ENCODE results near the gene GMFB. TPM values are rescaled to one million over a fixed set of nuclear protein-coding genes. Genes with fewer than 3 reads are reported as not detected.
"Not testable (repeated sequence)": the region's sequence is repeated elsewhere in the genome, so short reads cannot be mapped to it uniquely, and the experiment has no call there.

Gene GMFB
- total RNA-seq, 2 experiments from 2014 or later: 45.7 to 82.2 TPM

DNA sequence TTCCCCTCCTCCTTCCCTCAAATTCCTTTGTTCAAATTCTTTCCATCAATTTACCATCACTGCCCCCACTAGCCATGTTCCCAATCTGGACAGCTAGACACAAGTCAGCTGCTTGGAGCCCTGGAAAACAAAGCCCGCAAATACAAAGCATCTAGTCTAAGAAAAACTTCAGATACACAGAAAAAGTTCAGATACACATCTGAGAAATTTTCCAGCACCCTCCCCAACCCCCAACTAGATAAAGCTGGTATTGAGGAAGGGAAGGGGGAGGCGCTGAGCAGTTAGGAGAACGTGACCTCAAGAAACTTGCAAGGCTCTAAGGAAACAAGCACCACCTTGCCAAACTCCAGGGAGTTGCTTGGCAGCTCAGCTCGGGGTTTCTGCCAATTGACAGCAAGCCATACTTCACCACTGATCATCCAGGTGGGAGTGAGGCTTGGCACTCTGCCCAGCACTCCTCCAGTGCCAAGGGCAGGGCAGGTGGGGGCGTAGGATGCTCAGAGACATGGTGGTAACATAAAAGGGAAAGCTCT is 42.6 kb downstream of the GMFB start:
- H2AFZ ChIP-seq (ENCODE audit: low read length): no peak overlapping the region
- H3K4me2 ChIP-seq (ENCODE audit: low read length): no peak overlapping the region
- H4K20me1 ChIP-seq (ENCODE audit: insufficient read depth, low read length): no peaks in the 10 kb centered on the region
- no peaks in the 10 kb centered on the region; the same call in 1 of the 2 replicates for H3K9me2 ChIP-seq (ENCODE audit: insufficient read depth, low read length)
- peaks cover 7% of the 10 kb centered on the region for H3K4me1 ChIP-seq (ENCODE audit: insufficient read depth, low read length, poor library complexity, severe bottlenecking)
- no peak for TF ChIP-seq EZH2phosphoT487 (IDR thresholded peaks at IDR 0.05; ENCODE audit: borderline replicate concordance, low read depth, low read length)
- TF ChIP-seq, protein P1, sequence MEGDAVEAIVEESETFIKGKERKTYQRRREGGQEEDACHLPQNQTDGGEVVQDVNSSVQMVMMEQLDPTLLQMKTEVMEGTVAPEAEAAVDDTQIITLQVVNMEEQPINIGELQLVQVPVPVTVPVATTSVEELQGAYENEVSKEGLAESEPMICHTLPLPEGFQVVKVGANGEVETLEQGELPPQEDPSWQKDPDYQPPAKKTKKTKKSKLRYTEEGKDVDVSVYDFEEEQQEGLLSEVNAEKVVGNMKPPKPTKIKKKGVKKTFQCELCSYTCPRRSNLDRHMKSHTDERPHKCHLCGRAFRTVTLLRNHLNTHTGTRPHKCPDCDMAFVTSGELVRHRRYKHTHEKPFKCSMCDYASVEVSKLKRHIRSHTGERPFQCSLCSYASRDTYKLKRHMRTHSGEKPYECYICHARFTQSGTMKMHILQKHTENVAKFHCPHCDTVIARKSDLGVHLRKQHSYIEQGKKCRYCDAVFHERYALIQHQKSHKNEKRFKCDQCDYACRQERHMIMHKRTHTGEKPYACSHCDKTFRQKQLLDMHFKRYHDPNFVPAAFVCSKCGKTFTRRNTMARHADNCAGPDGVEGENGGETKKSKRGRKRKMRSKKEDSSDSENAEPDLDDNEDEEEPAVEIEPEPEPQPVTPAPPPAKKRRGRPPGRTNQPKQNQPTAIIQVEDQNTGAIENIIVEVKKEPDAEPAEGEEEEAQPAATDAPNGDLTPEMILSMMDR (conservative IDR thresholded peaks at IDR 0.05; ENCODE audit: low read length): no peak
- no peak overlapping the region for H3K4me3 ChIP-seq (ENCODE audit: low read depth, low read length, poor library complexity, severe bottlenecking)
- H3K79me2 ChIP-seq (ENCODE audit: insufficient read depth, low read depth, low read length): no peaks in the 10 kb centered on the region
- ChIA-PET CTCF (ENCODE audit: unreplicated experiment) (no interaction called here), POLR2A (interaction anchor here (0.7 to 1.5 kb wide), 4 partner anchors 9 to 63 kb away, joined by 3 to 7 read pairs (median 5); partner anchors contain the start of gene CGRRF1)
- intact Hi-C loops (cut with micrococcal nuclease; ENCODE audit: unreplicated experiment): no loop called here
- H3K9me3 ChIP-seq (ENCODE audit: low read length): no peaks in the 10 kb centered on the region
- DNase-seq (ENCODE audit: low spot score): no peak
- no TSS peak for BruUV-seq (replicated peaks)
- no peak overlapping the region for H3K27ac ChIP-seq (ENCODE audit: low read depth, low read length, poor library complexity, severe bottlenecking)
- H3K36me3 ChIP-seq (ENCODE audit: insufficient read depth, low read length): no peaks in the 10 kb centered on the region

DNA sequence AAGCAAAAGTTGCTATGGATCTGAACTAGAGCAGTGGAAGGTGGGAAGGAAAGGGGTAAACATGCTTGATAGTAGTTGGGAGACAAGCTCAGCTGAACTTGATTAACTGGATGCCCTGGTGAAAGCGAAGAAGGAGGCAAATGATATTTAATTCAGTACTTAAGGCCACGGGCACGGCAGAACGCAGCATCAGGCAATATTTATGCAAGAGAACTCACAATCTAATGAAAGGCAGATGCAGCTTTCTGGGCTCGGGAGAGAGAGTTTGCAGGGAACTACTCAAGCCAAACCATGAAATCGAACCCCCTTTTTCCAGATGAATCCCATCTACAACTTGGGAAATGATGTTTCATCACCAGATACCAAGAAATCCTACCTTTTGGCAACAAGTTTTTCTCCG is 44.1 kb downstream of the GMFB start:
- H3K9me3 ChIP-seq (ENCODE audit: low read length): no peaks in the 10 kb centered on the region
- no peaks in the 10 kb centered on the region for H3K9me2 ChIP-seq (ENCODE audit: insufficient read depth, low read length)
- H3K79me2 ChIP-seq (ENCODE audit: insufficient read depth, low read depth, low read length): peaks cover 11% of the 10 kb centered on the region
- CTCF ChIA-PET (ENCODE audit: unreplicated experiment): no interaction called here
- H3K4me1 ChIP-seq (ENCODE audit: insufficient read depth, low read length, poor library complexity, severe bottlenecking): peaks cover 12% of the 10 kb centered on the region
- BruUV-seq (replicated peaks): no TSS peak
- H3K27ac ChIP-seq (ENCODE audit: low read depth, low read length, poor library complexity, severe bottlenecking): no peak overlapping the region
- H3K4me2 ChIP-seq (ENCODE audit: low read length): no peak overlapping the region
- POLR2A ChIA-PET: interaction anchor here (1.0 to 1.2 kb wide), 2 partner anchors 10 to 11 kb away, joined by 3 read pairs; no protein-coding TSS in a partner anchor
- intact Hi-C loops (cut with micrococcal nuclease; ENCODE audit: unreplicated experiment): no loop called here
- H4K20me1 ChIP-seq (ENCODE audit: insufficient read depth, low read length): peaks cover 9% of the 10 kb centered on the region
- TF ChIP-seq EZH2phosphoT487 (IDR thresholded peaks at IDR 0.05; ENCODE audit: borderline replicate concordance, low read depth, low read length): no peak
- TF ChIP-seq, protein P1 (conservative IDR thresholded peaks at IDR 0.05; ENCODE audit: low read length): no peak
- no peak overlapping the region for H2AFZ ChIP-seq (ENCODE audit: low read length)
- no peak for DNase-seq (ENCODE audit: low spot score)
- no peak overlapping the region for H3K4me3 ChIP-seq (ENCODE audit: low read depth, low read length, poor library complexity, severe bottlenecking)
- H3K36me3 ChIP-seq (ENCODE audit: insufficient read depth, low read length): peaks cover 7% of the 10 kb centered on the region

DNA sequence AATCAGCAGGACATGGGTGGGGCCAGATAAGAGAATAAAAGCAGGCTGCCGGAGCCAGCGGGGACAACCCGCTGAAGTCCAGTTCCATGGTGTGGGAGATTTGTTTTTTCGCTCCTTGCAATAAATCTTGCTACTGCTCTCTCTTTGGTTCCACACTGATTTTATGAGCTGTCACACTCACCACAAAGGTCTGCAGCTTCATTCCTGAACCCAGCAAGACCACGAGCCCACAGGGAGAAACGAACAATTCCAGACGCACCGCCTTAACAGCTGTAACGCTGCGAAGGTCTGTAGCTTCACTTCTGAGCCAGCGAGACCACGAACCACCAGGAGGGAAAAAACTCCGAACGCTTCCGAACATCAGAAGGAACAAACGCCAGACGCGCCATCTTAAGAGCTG is 44.8 kb downstream of the GMFB start:
- intact Hi-C loops (cut with micrococcal nuclease; ENCODE audit: unreplicated experiment): no loop called here
- TF ChIP-seq EZH2phosphoT487 (IDR thresholded peaks at IDR 0.05; ENCODE audit: borderline replicate concordance, low read depth, low read length): no peak
- TF ChIP-seq, protein P1 (conservative IDR thresholded peaks at IDR 0.05; ENCODE audit: low read length): no peak
- Histone ChIP-seq H3K27ac (ENCODE audit: low read depth, low read length, poor library complexity, severe bottlenecking) (no peak overlapping the region), H3K4me3 (ENCODE audit: low read depth, low read length, poor library complexity, severe bottlenecking) (no peak overlapping the region), H3K9me3 (ENCODE audit: low read length) (no peaks in the 10 kb centered on the region), H3K4me1 (ENCODE audit: insufficient read depth, low read length, poor library complexity, severe bottlenecking) (peaks cover 19% of the 10 kb centered on the region), H2AFZ (ENCODE audit: low read length) (no peak overlapping the region), H3K4me2 (ENCODE audit: low read length) (no peak overlapping the region), H3K36me3 (ENCODE audit: insufficient read depth, low read length) (peaks cover 13% of the 10 kb centered on the region), H3K79me2 (ENCODE audit: insufficient read depth, low read depth, low read length) (peaks cover 18% of the 10 kb centered on the region), H4K20me1 (ENCODE audit: insufficient read depth, low read length) (peaks cover 12% of the 10 kb centered on the region), H3K9me2 (ENCODE audit: insufficient read depth, low read length) (no peaks in the 10 kb centered on the region)
- POLR2A ChIA-PET: interaction anchor here (1.0 to 1.2 kb wide), 2 partner anchors 10 to 12 kb away, joined by 3 read pairs; no protein-coding TSS in a partner anchor
- CTCF ChIA-PET (ENCODE audit: unreplicated experiment): no interaction called here
- DNase-seq (ENCODE audit: low spot score): no peak
- no TSS peak for BruUV-seq (replicated peaks)

DNA sequence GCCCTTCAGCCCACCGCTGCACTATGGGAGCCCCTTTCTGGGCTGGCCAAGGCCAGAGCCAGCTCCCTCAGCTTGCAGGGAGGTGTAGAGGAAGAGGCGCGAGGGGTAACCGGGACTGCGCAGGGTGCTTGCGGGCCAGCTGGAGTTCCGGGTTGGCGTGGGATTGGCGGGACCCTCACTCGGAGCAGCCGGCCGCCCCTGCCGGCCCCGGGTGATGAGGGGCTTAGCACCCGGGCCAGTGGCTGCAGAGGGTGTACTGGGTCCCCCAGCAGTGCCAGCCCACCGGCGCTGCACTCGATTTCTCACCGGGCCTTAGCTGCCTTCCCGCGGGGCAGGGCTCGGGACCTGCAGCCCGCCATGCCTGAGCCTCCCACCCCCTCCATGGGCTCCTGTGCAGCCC is 45.8 kb downstream of the GMFB start:
- H3K36me3 ChIP-seq (ENCODE audit: insufficient read depth, low read length): peaks cover 22% of the 10 kb centered on the region
- CTCF ChIA-PET (ENCODE audit: unreplicated experiment); H2AFZ ChIP-seq (ENCODE audit: low read length); H3K4me3 ChIP-seq (ENCODE audit: low read depth, low read length, poor library complexity, severe bottlenecking); intact Hi-C loops (cut with micrococcal nuclease; ENCODE audit: unreplicated experiment); H3K9me3 ChIP-seq (ENCODE audit: low read length); DNase-seq (ENCODE audit: low spot score); H3K9me2 ChIP-seq (ENCODE audit: insufficient read depth, low read length); H3K4me2 ChIP-seq (ENCODE audit: low read length); BruUV-seq (replicated peaks); H3K27ac ChIP-seq (ENCODE audit: low read depth, low read length, poor library complexity, severe bottlenecking): not testable (repeated sequence)
- H3K79me2 ChIP-seq (ENCODE audit: insufficient read depth, low read depth, low read length): peaks cover 28% of the 10 kb centered on the region
- POLR2A ChIA-PET: interaction anchor here (1.2 kb wide), 1 partner anchor 46 kb away, joined by 5 read pairs; the partner anchor contains the start of gene CDKN3
- H4K20me1 ChIP-seq (ENCODE audit: insufficient read depth, low read length): peaks cover 20% of the 10 kb centered on the region
- H3K4me1 ChIP-seq (ENCODE audit: insufficient read depth, low read length, poor library complexity, severe bottlenecking): peaks cover 30% of the 10 kb centered on the region

Measured in OCI-LY7 (cell line).